Natural killer cell treated with Interleukin-12 subunit alpha and Interleukin-12 subunit beta and Interleukin-15 and Interleukin-18, amount 100 ng/mL, for 72 hours (primary cell): Measurements from ENCODE around the gene TRIM65. TPM values are rescaled to one million over a fixed set of nuclear protein-coding genes. Genes with fewer than 3 reads are reported as not detected.
"Not testable (repeated sequence)": the region's sequence is repeated elsewhere in the genome, so short reads cannot be mapped to it uniquely, and the experiment has no call there.

Source experiments
- ATAC-seq, 2 donors: fragments of 150-1000 bp; cut with Tn5 transposase in 1 of 2; sonication (Bioruptor Pico), chemical (Tn5 transposase) in 1 of 2; 2 replicates each; pipeline ENCODE4 v1.10.0; 2021
- DNase-seq: peaks from one replicate; pipeline ENCODE4 v3.0.0; 2022; ENCODE audit warnings: low spot score
- H3K27ac Mint-ChIP-seq, 2 donors: 1 replicate in 1 of 2; 2 replicates in 1 of 2; pipeline ENCODE4 v1.8.0; 2022; ENCODE audit warnings: mixed read lengths in 2 of 2, mild to moderate bottlenecking in 1 of 2, moderate library complexity in 1 of 2
- H3K27me3 Mint-ChIP-seq, 2 donors: 1 replicate in 1 of 2; 2 replicates in 1 of 2; pipeline ENCODE4 v1.8.0; 2022; ENCODE audit warnings: mixed read lengths in 2 of 2
- H3K36me3 Mint-ChIP-seq: one replicate; pipeline ENCODE4 v1.8.0; 2022; ENCODE audit warnings: mixed read lengths
- H3K4me1 Mint-ChIP-seq, 2 donors: 1 replicate in 1 of 2; 2 replicates in 1 of 2; pipeline ENCODE4 v1.8.0; 2022; ENCODE audit warnings: low read depth in 2 of 2, mixed read lengths in 2 of 2, mild to moderate bottlenecking in 1 of 2
- H3K4me3 Mint-ChIP-seq: one replicate; pipeline ENCODE4 v1.8.0; 2022; ENCODE audit warnings: mixed read lengths
- H3K9me3 Mint-ChIP-seq: 2 replicates; pipeline ENCODE4 v1.8.0; 2022; ENCODE audit warnings: mixed read lengths
- total RNA-seq, 2 donors: library from RNA; stranded (reverse); gene quantifications; one replicate each; pipeline ENCODE4 v1.2.3, GENCODE V29; 2022

The TRIM65 gene
- total RNA-seq, 2 donors from 2014 or later = 17.2 to 42.1 TPM

GRCh38 chr17:75851693-75851991 is 45.1 kb downstream of the TRIM65 start:
- not testable (repeated sequence) for H3K36me3 Mint-ChIP-seq, DNase-seq, H3K27ac Mint-ChIP-seq, H3K27me3 Mint-ChIP-seq, H3K9me3 Mint-ChIP-seq, H3K4me3 Mint-ChIP-seq, ATAC-seq
- peaks cover 13 to 17% of the 10 kb centered on the region in 2 donors for H3K4me1 Mint-ChIP-seq

GRCh38 chr17:75850928-75851692 is 45.6 kb downstream of the TRIM65 start:
- Mint-ChIP-seq H3K36me3 (no peaks in the 10 kb centered on the region), H3K4me1 (peaks cover 7 to 12% of the 10 kb centered on the region in 2 donors), H3K27me3 (no peaks in the 10 kb centered on the region), H3K9me3 (no peaks in the 10 kb centered on the region), H3K27ac (no peak overlapping the region), H3K4me3 (no peak overlapping the region)
- no peak for ATAC-seq
- no peak for DNase-seq

- H3K36me3 Mint-ChIP-seq = no peaks in the 10 kb centered on the region
- peaks cover 12 to 17% of the 10 kb centered on the region in 2 donors for H3K4me1 Mint-ChIP-seq
- ATAC-seq = no peak
- H3K9me3 Mint-ChIP-seq = no peaks in the 10 kb centered on the region
- DNase-seq = no peak
- H3K27me3 Mint-ChIP-seq = no peaks in the 10 kb centered on the region
- H3K4me3 Mint-ChIP-seq = no peak overlapping the region
- no peak overlapping the region for H3K27ac Mint-ChIP-seq
Observed at GRCh38 chr17:75849724-75850123, 47.0 kb downstream of the TRIM65 start.

- no peaks in the 10 kb centered on the region for H3K9me3 Mint-ChIP-seq
- no peak for ATAC-seq
- H3K36me3 Mint-ChIP-seq = no peaks in the 10 kb centered on the region
- peaks cover 8 to 15% of the 10 kb centered on the region in 2 donors for H3K4me1 Mint-ChIP-seq
- H3K27ac Mint-ChIP-seq = no peak overlapping the region
- DNase-seq = no peak
- no peaks in the 10 kb centered on the region for H3K27me3 Mint-ChIP-seq
- H3K4me3 Mint-ChIP-seq = no peak overlapping the region
Observed at GRCh38 chr17:75849279-75849646, 47.5 kb downstream of the TRIM65 start.

- Mint-ChIP-seq H3K4me1 (peaks cover 6 to 15% of the 10 kb centered on the region in 2 donors), H3K9me3 (no peaks in the 10 kb centered on the region), H3K4me3 (no peak overlapping the region), H3K36me3 (no peaks in the 10 kb centered on the region), H3K27me3 (no peaks in the 10 kb centered on the region), H3K27ac (no peak overlapping the region)
- DNase-seq (no peak), ATAC-seq (no peak)
Observed at GRCh38 chr17:75848523-75849278, 48.0 kb downstream of the TRIM65 start.

- peaks cover 6 to 10% of the 10 kb centered on the region in 2 donors for H3K4me1 Mint-ChIP-seq
- no peaks in the 10 kb centered on the region for H3K27me3 Mint-ChIP-seq
- DNase-seq (no peak), ATAC-seq (no peak)
- H3K9me3 Mint-ChIP-seq = no peaks in the 10 kb centered on the region
- H3K4me3 Mint-ChIP-seq = no peak overlapping the region
- no peak overlapping the region for H3K27ac Mint-ChIP-seq
- H3K36me3 Mint-ChIP-seq = no peaks in the 10 kb centered on the region
Observed at GRCh38 chr17:75847614-75848522, 48.9 kb downstream of the TRIM65 start.

- H3K27ac Mint-ChIP-seq = no peak overlapping the region
- H3K9me3 Mint-ChIP-seq = no peaks in the 10 kb centered on the region
- H3K27me3 Mint-ChIP-seq = no peaks in the 10 kb centered on the region
Observed at GRCh38 chr17:75846692-75847613, 49.8 kb downstream of the TRIM65 start.

GRCh38 chr17:75845933-75846691 is 50.6 kb downstream of the TRIM65 start:
- DNase-seq = no peak
- H3K27ac Mint-ChIP-seq = peak overlapping the region; percentile 64 to 85
- no peak for ATAC-seq
- H3K4me1 Mint-ChIP-seq = peaks cover 6 to 13% of the 10 kb centered on the region in 2 donors
- no peaks in the 10 kb centered on the region for H3K27me3 Mint-ChIP-seq
- no peak overlapping the region for H3K4me3 Mint-ChIP-seq
- no peaks in the 10 kb centered on the region for H3K36me3 Mint-ChIP-seq
- no peaks in the 10 kb centered on the region for H3K9me3 Mint-ChIP-seq

More at GRCh38 chr17:75846692-75847613, 49.8 kb downstream of the TRIM65 start:
- ATAC-seq (no peak), DNase-seq (no peak)
- no peak overlapping the region for H3K4me3 Mint-ChIP-seq
- no peaks in the 10 kb centered on the region for H3K36me3 Mint-ChIP-seq
- peaks cover 6 to 13% of the 10 kb centered on the region in 2 donors for H3K4me1 Mint-ChIP-seq

GRCh38 chr17:75845058-75845711 is 51.6 kb downstream of the TRIM65 start:
- Mint-ChIP-seq H3K27me3 (no peaks in the 10 kb centered on the region), H3K4me3 (no peak overlapping the region), H3K27ac (peak overlapping the region; percentile 64 to 85), H3K36me3 (no peaks in the 10 kb centered on the region), H3K4me1 (peaks cover 6 to 13% of the 10 kb centered on the region in 2 donors), H3K9me3 (no peaks in the 10 kb centered on the region)
- DNase-seq (peak; percentile 77), ATAC-seq (peak; percentile 67 to 71)

GRCh38 chr17:75844530-75845057 is 52.2 kb downstream of the TRIM65 start:
- H3K4me3 Mint-ChIP-seq = peak overlapping the region; percentile 89
- no peaks in the 10 kb centered on the region for H3K27me3 Mint-ChIP-seq
- peaks cover 6 to 13% of the 10 kb centered on the region in 2 donors for H3K4me1 Mint-ChIP-seq
- ATAC-seq (peak; percentile 2 to 34), DNase-seq (no peak)
- no peaks in the 10 kb centered on the region for H3K36me3 Mint-ChIP-seq
- no peaks in the 10 kb centered on the region for H3K9me3 Mint-ChIP-seq
- peak overlapping the region; percentile 81 to 93 for H3K27ac Mint-ChIP-seq

- ATAC-seq (peak; percentile 80 to 89), DNase-seq (peak; percentile 84)
- Mint-ChIP-seq H3K27me3 (no peaks in the 10 kb centered on the region), H3K4me1 (peaks cover 6 to 13% of the 10 kb centered on the region in 2 donors), H3K4me3 (peak within 1 kb of the TSS; percentile 89), H3K36me3 (no peaks in the 10 kb centered on the region), H3K27ac (peak within 1 kb of the TSS; percentile 81 to 93), H3K9me3 (no peaks in the 10 kb centered on the region)
Observed at GRCh38 chr17:75843577-75844529, 52.9 kb downstream of the TRIM65 start, which contains the start of gene UNC13D. UNC13D (minus strand) TSS chr17:75844404; CDS start chr17:75844337, 67 bp downstream.
